Liver (tissue), 9 donors: Measurements from ENCODE around the gene AP1S3. TPM values are rescaled to one million over a fixed set of nuclear protein-coding genes. Genes with fewer than 3 reads are reported as not detected.

Experiments
- DNase-seq: peaks from one replicate; pipeline ENCODE4 v3.0.0-alpha.2; 2017; ENCODE audit warnings: low spot score
- H3K27ac ChIP-seq, 2 donors: one replicate each; pipeline ENCODE4 v1.7.0; 2013; ENCODE audit warnings: inconsistent platforms in 2 of 2, low read length in 2 of 2, control low read depth in 1 of 2, low read depth in 1 of 2, mild to moderate bottlenecking in 1 of 2
- H3K27me3 ChIP-seq, 4 donors: one replicate each; pipeline versions ENCODE4 v1.6.1 to v1.7.0; 2013; ENCODE audit warnings: low read length in 3 of 4, inconsistent platforms in 1 of 4, mild to moderate bottlenecking in 1 of 4, moderate library complexity in 1 of 4; ENCODE audit not compliant: control insufficient read depth in 4 of 4, insufficient read depth in 4 of 4
- H3K36me3 ChIP-seq, 4 donors: one replicate each; pipeline versions ENCODE4 v1.6.1 to v1.7.0; 2013; ENCODE audit warnings: low read length in 3 of 4, mild to moderate bottlenecking in 3 of 4, low read depth in 1 of 4, moderate library complexity in 1 of 4; ENCODE audit not compliant: control insufficient read depth in 4 of 4, insufficient read depth in 3 of 4
- H3K4me1 ChIP-seq, 4 donors: one replicate each; pipeline versions ENCODE4 v1.6.1 to v1.7.0; 2013; ENCODE audit warnings: low read length in 3 of 4, mild to moderate bottlenecking in 3 of 4, moderate library complexity in 1 of 4; ENCODE audit not compliant: control insufficient read depth in 4 of 4, insufficient read depth in 4 of 4
- H3K4me3 ChIP-seq, 3 donors: one replicate each; pipeline versions ENCODE4 v1.6.1 to v1.7.0; 2013; ENCODE audit warnings: low read length in 3 of 3, control low read depth in 1 of 3, low read depth in 1 of 3, mild to moderate bottlenecking in 1 of 3
- H3K9ac ChIP-seq, 2 donors: one replicate each; pipeline ENCODE4 v1.7.0; 2013; ENCODE audit warnings: low read length in 2 of 2, mild to moderate bottlenecking in 2 of 2, moderate library complexity in 2 of 2, control low read depth in 1 of 2, low read depth in 1 of 2
- H3K9me3 ChIP-seq, 4 donors: one replicate each; pipeline versions ENCODE4 v1.6.1 to v1.7.0; 2013; ENCODE audit warnings: low read length in 3 of 4; ENCODE audit not compliant: control insufficient read depth in 4 of 4
- EGR1 ChIP-seq, 2 donors: IDR thresholded peaks; 2 replicates each; pipeline ENCODE4 v1.6.1; 2016 to 2018; ENCODE audit warnings: antibody characterized with exemption in 2 of 2, low read depth in 2 of 2
- FOXA1 ChIP-seq: IDR thresholded peaks from 2 replicates; pipeline ENCODE4 v1.6.1; 2016; ENCODE audit warnings: antibody characterized with exemption
- FOXA2 ChIP-seq: IDR thresholded peaks from 2 replicates; pipeline ENCODE4 v1.6.1; 2016; ENCODE audit warnings: antibody characterized with exemption
- GABPA ChIP-seq, 2 donors: IDR thresholded peaks in 1 of 2; conservative IDR thresholded peaks in 1 of 2; 2 replicates each; pipeline ENCODE4 v1.6.1; 2016; ENCODE audit warnings: antibody characterized with exemption in 2 of 2, mild to moderate bottlenecking in 1 of 2, moderate library complexity in 1 of 2
- HNF4A ChIP-seq, 2 donors: conservative IDR thresholded peaks; 2 replicates each; pipeline ENCODE4 v1.6.1; 2016; ENCODE audit warnings: antibody characterized with exemption in 2 of 2, mild to moderate bottlenecking in 2 of 2
- JUND ChIP-seq, 2 donors: IDR thresholded peaks; 2 replicates each; pipeline ENCODE4 v1.6.1; 2016; ENCODE audit warnings: antibody characterized with exemption in 2 of 2
- NR2F2 ChIP-seq: IDR thresholded peaks from 2 replicates; pipeline ENCODE4 v1.6.1; 2016; ENCODE audit warnings: antibody characterized with exemption
- RAD21 ChIP-seq, 2 donors: IDR thresholded peaks; 2 replicates each; pipeline ENCODE4 v1.6.1; 2016; ENCODE audit warnings: antibody characterized with exemption in 2 of 2, mild to moderate bottlenecking in 2 of 2
- RXRA ChIP-seq, 2 donors: IDR thresholded peaks; 2 replicates each; pipeline ENCODE4 v1.6.1; 2017 to 2018; ENCODE audit warnings: antibody characterized with exemption in 2 of 2, mild to moderate bottlenecking in 1 of 2
- TAF1 ChIP-seq: conservative IDR thresholded peaks from 2 replicates; pipeline ENCODE4 v1.6.1; 2016; ENCODE audit warnings: antibody characterized with exemption, mild to moderate bottlenecking
- YY1 ChIP-seq: IDR thresholded peaks from 2 replicates; pipeline ENCODE4 v1.6.1; 2016; ENCODE audit warnings: antibody characterized with exemption, mild to moderate bottlenecking
- WGBS: extraction: QIAGEN DNeasy Blood & Tissue Kit; methylation state at CpG from one replicate; pipeline ENCODE4 v1.1.7; 2013; 5-methylcytosine and 5-hydroxymethylcytosine counted together
- polyA plus RNA-seq, 2 donors: library from polyadenylated mRNA; stranded (reverse) in 1 of 2; unstranded in 1 of 2; fragments of 200-250 nt in 1 of 2; fragments of >200 nt in 1 of 2; fragmentation: Nextera tagmentation in 1 of 2; extraction: Ambion mirVana in 1 of 2; gene quantifications; one replicate each; pipeline versions ENCODE4 v1.2.1 to v1.2.3, GENCODE V29; 2013 to 2015
- total RNA-seq, 2 donors: library from RNA; depleted of rRNA; stranded (reverse); fragments of >200 nt; gene quantifications; one replicate each; pipeline ENCODE4 v1.2.3, GENCODE V29; 2014
- TF ChIP-seq, protein P1 (sequence below): IDR thresholded peaks from 2 replicates; pipeline ENCODE4 v1.6.1; 2016; ENCODE audit warnings: antibody characterized with exemption, mild to moderate bottlenecking
- TF ChIP-seq, protein P2 (sequence below): IDR thresholded peaks from 2 replicates; pipeline ENCODE4 v1.6.1; 2016; ENCODE audit warnings: antibody characterized with exemption
- TF ChIP-seq, protein P3 (sequence below): fragments of 150-350 bp; IDR thresholded peaks from 2 replicates; pipeline ENCODE4 v1.5.1; 2017; ENCODE audit warnings: improper control_type of control experiment, low read depth, low read length; ENCODE audit not compliant: missing input control
- TF ChIP-seq, protein P4 (sequence below): IDR thresholded peaks from 2 replicates; pipeline ENCODE4 v1.6.1; 2016; ENCODE audit warnings: antibody characterized with exemption
- TF ChIP-seq, protein P5 (sequence below): IDR thresholded peaks from 2 replicates; pipeline ENCODE4 v1.6.1; 2016; ENCODE audit warnings: antibody characterized with exemption
- donor health status: healthy.
- donor health status: healthy.
- donor health status: healthy.
- donor health status: healthy.
- donor health status: healthy.

AP1S3 gene
- total and polyA plus RNA-seq, 4 donors: 1.1 to 3.8 (median 2.4) TPM

DNA sequence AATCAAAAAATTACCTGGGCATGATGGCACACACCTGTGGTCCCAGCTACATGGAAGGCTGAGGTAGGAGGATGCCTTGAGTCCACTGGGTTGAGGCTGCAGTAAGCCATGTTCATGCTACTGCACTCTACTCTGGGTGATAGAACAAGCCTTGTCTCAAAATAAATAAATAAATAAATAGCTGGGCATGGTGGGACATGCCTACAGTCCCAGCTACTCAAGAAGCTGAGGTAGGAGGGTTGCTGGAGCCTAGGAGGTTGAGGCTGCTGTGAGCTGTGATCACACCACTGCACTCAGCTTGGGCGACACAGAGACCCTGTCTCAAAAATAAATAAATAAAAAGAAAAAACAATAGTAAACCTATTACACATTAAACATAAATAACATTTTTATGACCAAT lies 3.0 kb downstream of the AP1S3 start (continued):
- TF ChIP-seq, protein P1, sequence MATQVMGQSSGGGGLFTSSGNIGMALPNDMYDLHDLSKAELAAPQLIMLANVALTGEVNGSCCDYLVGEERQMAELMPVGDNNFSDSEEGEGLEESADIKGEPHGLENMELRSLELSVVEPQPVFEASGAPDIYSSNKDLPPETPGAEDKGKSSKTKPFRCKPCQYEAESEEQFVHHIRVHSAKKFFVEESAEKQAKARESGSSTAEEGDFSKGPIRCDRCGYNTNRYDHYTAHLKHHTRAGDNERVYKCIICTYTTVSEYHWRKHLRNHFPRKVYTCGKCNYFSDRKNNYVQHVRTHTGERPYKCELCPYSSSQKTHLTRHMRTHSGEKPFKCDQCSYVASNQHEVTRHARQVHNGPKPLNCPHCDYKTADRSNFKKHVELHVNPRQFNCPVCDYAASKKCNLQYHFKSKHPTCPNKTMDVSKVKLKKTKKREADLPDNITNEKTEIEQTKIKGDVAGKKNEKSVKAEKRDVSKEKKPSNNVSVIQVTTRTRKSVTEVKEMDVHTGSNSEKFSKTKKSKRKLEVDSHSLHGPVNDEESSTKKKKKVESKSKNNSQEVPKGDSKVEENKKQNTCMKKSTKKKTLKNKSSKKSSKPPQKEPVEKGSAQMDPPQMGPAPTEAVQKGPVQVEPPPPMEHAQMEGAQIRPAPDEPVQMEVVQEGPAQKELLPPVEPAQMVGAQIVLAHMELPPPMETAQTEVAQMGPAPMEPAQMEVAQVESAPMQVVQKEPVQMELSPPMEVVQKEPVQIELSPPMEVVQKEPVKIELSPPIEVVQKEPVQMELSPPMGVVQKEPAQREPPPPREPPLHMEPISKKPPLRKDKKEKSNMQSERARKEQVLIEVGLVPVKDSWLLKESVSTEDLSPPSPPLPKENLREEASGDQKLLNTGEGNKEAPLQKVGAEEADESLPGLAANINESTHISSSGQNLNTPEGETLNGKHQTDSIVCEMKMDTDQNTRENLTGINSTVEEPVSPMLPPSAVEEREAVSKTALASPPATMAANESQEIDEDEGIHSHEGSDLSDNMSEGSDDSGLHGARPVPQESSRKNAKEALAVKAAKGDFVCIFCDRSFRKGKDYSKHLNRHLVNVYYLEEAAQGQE: no peak

DNA sequence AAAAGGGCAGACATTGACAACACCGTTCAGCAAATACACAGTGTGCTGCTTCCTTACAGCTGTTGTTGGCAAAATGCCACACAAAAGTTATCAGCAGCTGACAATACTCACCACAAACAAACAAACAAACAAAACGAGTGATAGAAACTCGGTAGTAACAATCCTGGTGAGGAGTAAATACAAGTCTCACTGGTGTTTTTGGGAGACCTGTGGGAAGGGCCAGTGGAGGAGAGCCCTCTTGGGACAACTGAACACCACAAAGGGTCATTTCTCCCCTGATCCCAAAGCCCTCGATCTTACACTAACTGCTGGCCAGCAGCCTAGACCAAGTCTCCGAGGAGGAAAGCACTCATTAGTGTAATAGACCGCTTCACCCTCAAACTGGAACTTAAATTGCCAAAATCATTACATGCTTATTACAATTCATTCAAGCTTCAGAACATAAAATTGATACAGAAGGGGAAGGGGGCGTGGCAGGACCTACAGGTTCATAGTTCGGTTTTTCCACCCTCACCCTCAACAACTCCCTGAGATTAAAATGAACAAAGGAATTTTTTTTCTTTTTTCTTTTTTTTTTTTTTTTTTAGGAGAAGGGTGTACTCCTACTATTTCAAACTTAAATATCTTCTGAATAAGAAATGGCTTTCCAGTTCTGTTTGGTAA lies 5.0 kb downstream of the AP1S3 start:
- no peaks in the 10 kb centered on the region for H3K36me3 ChIP-seq
- 65% methylated on average over 8 of the region's 8 CpGs for WGBS
- no peak overlapping the region for H3K4me3 ChIP-seq
- no peak overlapping the region for H3K9ac ChIP-seq
- H3K27me3 ChIP-seq: no peaks in the 10 kb centered on the region
- H3K27ac ChIP-seq: no peak overlapping the region
- no peaks in the 10 kb centered on the region for H3K9me3 ChIP-seq
- TF ChIP-seq RXRA (IDR thresholded peaks at IDR 0.05): no peak
- TF ChIP-seq HNF4A (conservative IDR thresholded peaks at IDR 0.05): no peak
- TF ChIP-seq GABPA (IDR thresholded peaks at IDR 0.05 in 1 of 2, conservative IDR thresholded peaks at IDR 0.05 in 1 of 2): no peak
- TF ChIP-seq NR2F2: no peak
- no peak for TF ChIP-seq FOXA1
- no peak for TF ChIP-seq FOXA2
- TF ChIP-seq, protein P2, sequence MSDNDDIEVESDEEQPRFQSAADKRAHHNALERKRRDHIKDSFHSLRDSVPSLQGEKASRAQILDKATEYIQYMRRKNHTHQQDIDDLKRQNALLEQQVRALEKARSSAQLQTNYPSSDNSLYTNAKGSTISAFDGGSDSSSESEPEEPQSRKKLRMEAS: no peak
- no peak for TF ChIP-seq JUND (IDR thresholded peaks at IDR 0.05)
- peaks cover 2 to 8% (median 6%) of the 10 kb centered on the region in 4 donors for H3K4me1 ChIP-seq
- DNase-seq: no peak

DNA sequence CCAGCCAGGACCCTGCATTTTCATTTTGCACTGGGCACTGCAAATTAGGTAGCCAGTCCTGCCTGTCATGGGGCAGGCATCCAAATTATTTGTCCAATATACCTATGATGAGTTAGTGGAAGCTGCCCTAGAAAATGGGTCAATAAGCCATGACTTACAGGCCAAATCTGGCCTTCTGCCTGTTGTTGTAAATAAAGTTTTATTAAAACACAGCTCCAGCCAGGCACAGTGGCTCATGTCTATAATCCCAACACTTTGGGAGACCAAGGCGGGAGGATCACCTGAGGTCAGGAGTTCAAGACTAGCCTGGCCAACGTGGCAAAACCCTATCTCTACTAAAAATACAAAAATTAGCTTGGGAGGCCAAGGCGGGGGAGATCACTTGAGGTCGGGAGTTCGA lies 8.3 kb downstream of the AP1S3 start:
- Histone ChIP-seq H3K9ac (no peak overlapping the region), H3K36me3 (no peaks in the 10 kb centered on the region), H3K27ac (no peak overlapping the region), H3K9me3 (no peaks in the 10 kb centered on the region), H3K4me1 (no peaks in the 10 kb centered on the region), H3K27me3 (no peaks in the 10 kb centered on the region), H3K4me3 (no peak overlapping the region)
- DNase-seq: no peak
- TF ChIP-seq YY1: no peak
- TF ChIP-seq, protein P1: no peak
- TF ChIP-seq, protein P3, sequence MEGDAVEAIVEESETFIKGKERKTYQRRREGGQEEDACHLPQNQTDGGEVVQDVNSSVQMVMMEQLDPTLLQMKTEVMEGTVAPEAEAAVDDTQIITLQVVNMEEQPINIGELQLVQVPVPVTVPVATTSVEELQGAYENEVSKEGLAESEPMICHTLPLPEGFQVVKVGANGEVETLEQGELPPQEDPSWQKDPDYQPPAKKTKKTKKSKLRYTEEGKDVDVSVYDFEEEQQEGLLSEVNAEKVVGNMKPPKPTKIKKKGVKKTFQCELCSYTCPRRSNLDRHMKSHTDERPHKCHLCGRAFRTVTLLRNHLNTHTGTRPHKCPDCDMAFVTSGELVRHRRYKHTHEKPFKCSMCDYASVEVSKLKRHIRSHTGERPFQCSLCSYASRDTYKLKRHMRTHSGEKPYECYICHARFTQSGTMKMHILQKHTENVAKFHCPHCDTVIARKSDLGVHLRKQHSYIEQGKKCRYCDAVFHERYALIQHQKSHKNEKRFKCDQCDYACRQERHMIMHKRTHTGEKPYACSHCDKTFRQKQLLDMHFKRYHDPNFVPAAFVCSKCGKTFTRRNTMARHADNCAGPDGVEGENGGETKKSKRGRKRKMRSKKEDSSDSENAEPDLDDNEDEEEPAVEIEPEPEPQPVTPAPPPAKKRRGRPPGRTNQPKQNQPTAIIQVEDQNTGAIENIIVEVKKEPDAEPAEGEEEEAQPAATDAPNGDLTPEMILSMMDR: no peak
- TF ChIP-seq EGR1 (IDR thresholded peaks at IDR 0.05; ENCODE audit: low read depth in 2 of 2): no peak
- no peak for TF ChIP-seq FOXA2
- TF ChIP-seq FOXA1: no peak
- no peak for TF ChIP-seq RAD21 (IDR thresholded peaks at IDR 0.05)
- no peak for TF ChIP-seq GABPA (IDR thresholded peaks at IDR 0.05 in 1 of 2, conservative IDR thresholded peaks at IDR 0.05 in 1 of 2)
- no peak for TF ChIP-seq TAF1
- no peak for TF ChIP-seq NR2F2
- TF ChIP-seq, protein P4, sequence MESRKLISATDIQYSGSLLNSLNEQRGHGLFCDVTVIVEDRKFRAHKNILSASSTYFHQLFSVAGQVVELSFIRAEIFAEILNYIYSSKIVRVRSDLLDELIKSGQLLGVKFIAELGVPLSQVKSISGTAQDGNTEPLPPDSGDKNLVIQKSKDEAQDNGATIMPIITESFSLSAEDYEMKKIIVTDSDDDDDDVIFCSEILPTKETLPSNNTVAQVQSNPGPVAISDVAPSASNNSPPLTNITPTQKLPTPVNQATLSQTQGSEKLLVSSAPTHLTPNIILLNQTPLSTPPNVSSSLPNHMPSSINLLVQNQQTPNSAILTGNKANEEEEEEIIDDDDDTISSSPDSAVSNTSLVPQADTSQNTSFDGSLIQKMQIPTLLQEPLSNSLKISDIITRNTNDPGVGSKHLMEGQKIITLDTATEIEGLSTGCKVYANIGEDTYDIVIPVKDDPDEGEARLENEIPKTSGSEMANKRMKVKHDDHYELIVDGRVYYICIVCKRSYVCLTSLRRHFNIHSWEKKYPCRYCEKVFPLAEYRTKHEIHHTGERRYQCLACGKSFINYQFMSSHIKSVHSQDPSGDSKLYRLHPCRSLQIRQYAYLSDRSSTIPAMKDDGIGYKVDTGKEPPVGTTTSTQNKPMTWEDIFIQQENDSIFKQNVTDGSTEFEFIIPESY: no peak
- no peak for TF ChIP-seq HNF4A (conservative IDR thresholded peaks at IDR 0.05)
- TF ChIP-seq, protein P5, sequence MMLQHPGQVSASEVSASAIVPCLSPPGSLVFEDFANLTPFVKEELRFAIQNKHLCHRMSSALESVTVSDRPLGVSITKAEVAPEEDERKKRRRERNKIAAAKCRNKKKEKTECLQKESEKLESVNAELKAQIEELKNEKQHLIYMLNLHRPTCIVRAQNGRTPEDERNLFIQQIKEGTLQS: no peak
- TF ChIP-seq RXRA (IDR thresholded peaks at IDR 0.05): no peak
- TF ChIP-seq JUND (IDR thresholded peaks at IDR 0.05): no peak
- 95% methylated on average over 5 of the region's 5 CpGs for WGBS
